ENCODE data around the gene ITGB5.

ITGB5 gene

DNA sequence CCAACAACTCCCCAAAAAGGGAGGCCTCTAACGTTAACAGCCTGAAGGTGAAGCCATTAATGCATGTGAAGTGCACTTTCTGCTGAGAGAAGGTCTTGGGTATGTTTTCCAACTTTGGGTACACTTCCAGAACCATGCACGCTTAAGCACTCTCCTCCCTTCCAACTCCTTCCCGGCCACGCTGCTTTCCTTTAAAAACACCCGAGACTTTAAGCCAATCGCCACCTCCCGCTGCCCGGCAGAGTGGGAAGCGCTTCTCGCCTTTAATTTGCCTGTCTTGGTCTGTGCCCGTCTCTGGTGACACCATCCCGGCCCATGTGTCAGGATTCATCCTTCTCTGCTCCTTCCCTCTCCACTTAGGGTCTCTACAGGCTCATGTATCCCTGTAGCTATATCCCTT is 35.3 kb downstream of the ITGB5 start:
- no peak overlapping the region for H3K18ac ChIP-seq (ENCODE audit: low read length)
- H3K4me2 ChIP-seq (ENCODE audit: low read length), result no peak overlapping the region
- peaks cover 14% of the 10 kb centered on the region for H3K36me3 ChIP-seq (ENCODE audit: control insufficient read depth, insufficient read depth, low read length)
- H2AK5ac ChIP-seq (ENCODE audit: low read length), result peak overlapping the region; percentile 19
- H3K4me3 ChIP-seq (ENCODE audit: low read length), result no peak overlapping the region
- peaks cover 34% of the 10 kb centered on the region for H3K79me1 ChIP-seq (ENCODE audit: low read length)
- no peak for DNase-seq
- H3K4me1 ChIP-seq (ENCODE audit: control insufficient read depth, low read depth, low read length), result peaks cover 15% of the 10 kb centered on the region
- WGBS (ENCODE audit: extremely low coverage, insufficient coverage, low lambda C conversion rate), result no CpG with 5 or more reads among the region's 12 CpGs
- H3K4ac ChIP-seq (ENCODE audit: low read depth, low read length), result no peak overlapping the region
- H4K5ac ChIP-seq (ENCODE audit: low read length), result no peak overlapping the region
- peak overlapping the region; percentile 28 for H3K9ac ChIP-seq (ENCODE audit: low read length)
- no peak overlapping the region for H3K23ac ChIP-seq (ENCODE audit: low read length)
- H2BK5ac ChIP-seq (ENCODE audit: low read length), result no peak overlapping the region
- H4K8ac ChIP-seq (ENCODE audit: low read depth, low read length), result no peak overlapping the region
- H3K79me2 ChIP-seq (ENCODE audit: control insufficient read depth, insufficient read depth, low read length), result peaks cover 47% of the 10 kb centered on the region
- no peak overlapping the region for H3K27ac ChIP-seq (ENCODE audit: low read depth, low read length)
- peak overlapping the region; percentile 36 for H3K56ac ChIP-seq (ENCODE audit: low read length)
- H3K27me3 ChIP-seq (ENCODE audit: insufficient read depth, low read length, poor library complexity), result no peaks in the 10 kb centered on the region
- no peak overlapping the region for H2BK120ac ChIP-seq (ENCODE audit: low read depth, low read length)
- no peak overlapping the region for H2BK15ac ChIP-seq (replicated peaks; ENCODE audit: low read depth)

- H3K56ac ChIP-seq (ENCODE audit: low read length), result no peak overlapping the region
- no peak overlapping the region for H3K23ac ChIP-seq (ENCODE audit: low read length)
- no peak overlapping the region for H2AK5ac ChIP-seq (ENCODE audit: low read length)
- no CpG with 5 or more reads among the region's 3 CpGs for WGBS (ENCODE audit: extremely low coverage, insufficient coverage, low lambda C conversion rate)
- H4K8ac ChIP-seq (ENCODE audit: low read depth, low read length), result no peak overlapping the region
- H3K36me3 ChIP-seq (ENCODE audit: control insufficient read depth, insufficient read depth, low read length), result peaks cover 17% of the 10 kb centered on the region
- H3K4ac ChIP-seq (ENCODE audit: low read depth, low read length), result no peak overlapping the region
- no peak overlapping the region for H2BK120ac ChIP-seq (ENCODE audit: low read depth, low read length)
- no peak overlapping the region for H4K5ac ChIP-seq (ENCODE audit: low read length)
- DNase-seq, result no peak
- no peak overlapping the region for H2BK5ac ChIP-seq (ENCODE audit: low read length)
- peaks cover 15% of the 10 kb centered on the region for H3K4me1 ChIP-seq (ENCODE audit: control insufficient read depth, low read depth, low read length)
- no peak overlapping the region for H2BK15ac ChIP-seq (replicated peaks; ENCODE audit: low read depth)
- H3K27ac ChIP-seq (ENCODE audit: low read depth, low read length), result no peak overlapping the region
- H3K4me3 ChIP-seq (ENCODE audit: low read length), result no peak overlapping the region
- no peak overlapping the region for H3K18ac ChIP-seq (ENCODE audit: low read length)
- H3K79me2 ChIP-seq (ENCODE audit: control insufficient read depth, insufficient read depth, low read length), result peaks cover 46% of the 10 kb centered on the region
- H3K4me2 ChIP-seq (ENCODE audit: low read length), result no peak overlapping the region
- H3K9ac ChIP-seq (ENCODE audit: low read length), result no peak overlapping the region
- no peaks in the 10 kb centered on the region for H3K27me3 ChIP-seq (ENCODE audit: insufficient read depth, low read length, poor library complexity)
- peaks cover 34% of the 10 kb centered on the region for H3K79me1 ChIP-seq (ENCODE audit: low read length)
Observed at GRCh38 chr3:124851136-124851535, 36.0 kb downstream of the ITGB5 start.

- Histone ChIP-seq H3K4ac (ENCODE audit: low read depth, low read length) (no peak overlapping the region), H3K36me3 (ENCODE audit: control insufficient read depth, insufficient read depth, low read length) (peaks cover 17% of the 10 kb centered on the region), H2BK5ac (ENCODE audit: low read length) (no peak overlapping the region), H3K9ac (ENCODE audit: low read length) (no peak overlapping the region), H3K27ac (ENCODE audit: low read depth, low read length) (no peak overlapping the region), H3K56ac (ENCODE audit: low read length) (peak overlapping the region; percentile 38), H4K5ac (ENCODE audit: low read length) (no peak overlapping the region), H3K79me2 (ENCODE audit: control insufficient read depth, insufficient read depth, low read length) (peaks cover 44% of the 10 kb centered on the region), H2BK15ac (replicated peaks; ENCODE audit: low read depth) (no peak overlapping the region), H3K4me2 (ENCODE audit: low read length) (no peak overlapping the region), H3K4me3 (ENCODE audit: low read length) (no peak overlapping the region), H4K8ac (ENCODE audit: low read depth, low read length) (no peak overlapping the region), H3K27me3 (ENCODE audit: insufficient read depth, low read length, poor library complexity) (no peaks in the 10 kb centered on the region), H3K4me1 (ENCODE audit: control insufficient read depth, low read depth, low read length) (peaks cover 15% of the 10 kb centered on the region), H3K79me1 (ENCODE audit: low read length) (peaks cover 33% of the 10 kb centered on the region), H2BK120ac (ENCODE audit: low read depth, low read length) (no peak overlapping the region), H3K23ac (ENCODE audit: low read length) (no peak overlapping the region), H2AK5ac (ENCODE audit: low read length) (no peak overlapping the region), H3K18ac (ENCODE audit: low read length) (no peak overlapping the region)
- WGBS (ENCODE audit: extremely low coverage, insufficient coverage, low lambda C conversion rate), result no CpG with 5 or more reads among the region's 2 CpGs
- peak; percentile 51 for DNase-seq
Observed at GRCh38 chr3:124850633-124851032, 36.5 kb downstream of the ITGB5 start.

DNA sequence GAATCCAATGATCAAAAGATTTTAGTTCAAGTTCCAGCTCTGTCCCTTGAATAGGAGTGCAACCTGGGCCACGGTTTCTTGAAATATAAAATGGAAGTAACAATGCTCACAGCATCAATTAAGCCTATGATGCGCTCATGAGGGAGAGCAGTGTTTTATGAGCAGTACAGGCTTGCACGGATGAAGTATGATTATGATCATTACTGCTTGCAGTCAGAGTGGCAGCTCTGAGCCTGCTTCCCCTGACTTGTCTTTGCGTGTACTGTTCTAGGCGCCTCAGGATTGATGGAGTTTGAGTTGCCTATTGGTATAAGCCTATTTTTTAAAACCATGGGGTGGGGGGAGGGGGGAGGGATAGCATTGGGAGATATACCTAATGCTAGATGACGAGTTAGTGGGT is 37.0 kb downstream of the ITGB5 start:
- H2BK15ac ChIP-seq (replicated peaks; ENCODE audit: low read depth), result no peak overlapping the region
- H3K27ac ChIP-seq (ENCODE audit: low read depth, low read length), result no peak overlapping the region
- no peak overlapping the region for H3K4ac ChIP-seq (ENCODE audit: low read depth, low read length)
- peaks cover 18% of the 10 kb centered on the region for H3K36me3 ChIP-seq (ENCODE audit: control insufficient read depth, insufficient read depth, low read length)
- H3K4me2 ChIP-seq (ENCODE audit: low read length), result no peak overlapping the region
- no peak overlapping the region for H3K4me3 ChIP-seq (ENCODE audit: low read length)
- H3K79me1 ChIP-seq (ENCODE audit: low read length), result peaks cover 34% of the 10 kb centered on the region
- H2BK5ac ChIP-seq (ENCODE audit: low read length), result no peak overlapping the region
- no peak for DNase-seq
- H4K8ac ChIP-seq (ENCODE audit: low read depth, low read length), result no peak overlapping the region
- no CpG with 5 or more reads among the region's 6 CpGs for WGBS (ENCODE audit: extremely low coverage, insufficient coverage, low lambda C conversion rate)
- H2AK5ac ChIP-seq (ENCODE audit: low read length), result no peak overlapping the region
- H3K27me3 ChIP-seq (ENCODE audit: insufficient read depth, low read length, poor library complexity), result no peaks in the 10 kb centered on the region
- H4K5ac ChIP-seq (ENCODE audit: low read length), result no peak overlapping the region
- H3K79me2 ChIP-seq (ENCODE audit: control insufficient read depth, insufficient read depth, low read length), result peaks cover 45% of the 10 kb centered on the region
- H2BK120ac ChIP-seq (ENCODE audit: low read depth, low read length), result no peak overlapping the region
- H3K23ac ChIP-seq (ENCODE audit: low read length), result no peak overlapping the region
- H3K56ac ChIP-seq (ENCODE audit: low read length), result no peak overlapping the region
- no peak overlapping the region for H3K9ac ChIP-seq (ENCODE audit: low read length)
- H3K18ac ChIP-seq (ENCODE audit: low read length), result no peak overlapping the region
- peaks cover 15% of the 10 kb centered on the region for H3K4me1 ChIP-seq (ENCODE audit: control insufficient read depth, low read depth, low read length)

GRCh38 chr3:124848300-124848699 is 38.9 kb downstream of the ITGB5 start:
- Histone ChIP-seq H3K4ac (ENCODE audit: low read depth, low read length) (no peak overlapping the region), H2BK5ac (ENCODE audit: low read length) (peak overlapping the region; percentile 18), H2BK15ac (replicated peaks; ENCODE audit: low read depth) (no peak overlapping the region), H3K79me2 (ENCODE audit: control insufficient read depth, insufficient read depth, low read length) (peaks cover 46% of the 10 kb centered on the region), H2BK120ac (ENCODE audit: low read depth, low read length) (no peak overlapping the region), H3K23ac (ENCODE audit: low read length) (no peak overlapping the region), H4K5ac (ENCODE audit: low read length) (no peak overlapping the region), H3K18ac (ENCODE audit: low read length) (no peak overlapping the region), H3K4me1 (ENCODE audit: control insufficient read depth, low read depth, low read length) (peaks cover 15% of the 10 kb centered on the region), H4K8ac (ENCODE audit: low read depth, low read length) (no peak overlapping the region), H3K9ac (ENCODE audit: low read length) (no peak overlapping the region), H2AK5ac (ENCODE audit: low read length) (no peak overlapping the region), H3K4me2 (ENCODE audit: low read length) (no peak overlapping the region), H3K79me1 (ENCODE audit: low read length) (peaks cover 38% of the 10 kb centered on the region), H3K27ac (ENCODE audit: low read depth, low read length) (no peak overlapping the region), H3K4me3 (ENCODE audit: low read length) (no peak overlapping the region), H3K56ac (ENCODE audit: low read length) (no peak overlapping the region), H3K27me3 (ENCODE audit: insufficient read depth, low read length, poor library complexity) (no peaks in the 10 kb centered on the region), H3K36me3 (ENCODE audit: control insufficient read depth, insufficient read depth, low read length) (peaks cover 20% of the 10 kb centered on the region)
- no peak for DNase-seq
- WGBS (ENCODE audit: extremely low coverage, insufficient coverage, low lambda C conversion rate), result no CpG with 5 or more reads among the region's 9 CpGs

- H3K4ac ChIP-seq (ENCODE audit: low read depth, low read length), result no peak overlapping the region
- no peak overlapping the region for H3K23ac ChIP-seq (ENCODE audit: low read length)
- no peak overlapping the region for H2AK5ac ChIP-seq (ENCODE audit: low read length)
- H3K27me3 ChIP-seq (ENCODE audit: insufficient read depth, low read length, poor library complexity), result no peaks in the 10 kb centered on the region
- H3K18ac ChIP-seq (ENCODE audit: low read length), result no peak overlapping the region
- H3K9ac ChIP-seq (ENCODE audit: low read length), result no peak overlapping the region
- H3K4me3 ChIP-seq (ENCODE audit: low read length), result no peak overlapping the region
- no peak overlapping the region for H3K27ac ChIP-seq (ENCODE audit: low read depth, low read length)
- WGBS (ENCODE audit: extremely low coverage, insufficient coverage, low lambda C conversion rate), result no CpG with 5 or more reads among the region's 2 CpGs
- peaks cover 20% of the 10 kb centered on the region for H3K36me3 ChIP-seq (ENCODE audit: control insufficient read depth, insufficient read depth, low read length)
- no peak overlapping the region for H2BK5ac ChIP-seq (ENCODE audit: low read length)
- no peak overlapping the region for H4K5ac ChIP-seq (ENCODE audit: low read length)
- H3K79me1 ChIP-seq (ENCODE audit: low read length), result peaks cover 36% of the 10 kb centered on the region
- no peak overlapping the region for H3K56ac ChIP-seq (ENCODE audit: low read length)
- peaks cover 15% of the 10 kb centered on the region for H3K4me1 ChIP-seq (ENCODE audit: control insufficient read depth, low read depth, low read length)
- H2BK120ac ChIP-seq (ENCODE audit: low read depth, low read length), result no peak overlapping the region
- DNase-seq, result peak; percentile 71
- H4K8ac ChIP-seq (ENCODE audit: low read depth, low read length), result no peak overlapping the region
- H2BK15ac ChIP-seq (replicated peaks; ENCODE audit: low read depth), result no peak overlapping the region
- no peak overlapping the region for H3K4me2 ChIP-seq (ENCODE audit: low read length)
- H3K79me2 ChIP-seq (ENCODE audit: control insufficient read depth, insufficient read depth, low read length), result peaks cover 44% of the 10 kb centered on the region
Observed at GRCh38 chr3:124847863-124848262, 39.3 kb downstream of the ITGB5 start.

All from mesendoderm (in vitro differentiated cells).